Tibial artery (tissue), 4 donors: ENCODE data around the gene MYL6B.

Experiments used
- DNase-seq, 2 donors: peaks; one replicate each; pipeline ENCODE4 v3.0.0-alpha.2; 2019
- H3K27ac ChIP-seq, 2 donors: fragments of 200-600 bp; sonication (generic) in 1 of 2; 1 replicate in 1 of 2; 2 replicates in 1 of 2; pipeline ENCODE4 v1.5.1; 2018 to 2019; ENCODE audit warnings: mild to moderate bottlenecking in 1 of 2
- H3K27me3 ChIP-seq, 2 donors: fragments of 200-600 bp; sonication (generic) in 1 of 2; one replicate each; pipeline versions ENCODE4 v1.5.1 to v1.6.0; 2016 to 2019
- H3K36me3 ChIP-seq, 3 donors: fragments of 200-600 bp; sonication (generic) in 2 of 3; one replicate each; pipeline ENCODE4 v1.5.1; 2016 to 2019; ENCODE audit warnings: mild to moderate bottlenecking in 2 of 3
- H3K4me1 ChIP-seq, 4 donors: fragments of 200-600 bp; sonication (generic) in 2 of 4; 1 replicate in 3 of 4; 2 replicates in 1 of 4; pipeline ENCODE4 v1.5.1; 2016 to 2019
- H3K4me3 ChIP-seq, 2 donors: fragments of 200-600 bp; sonication (generic) in 1 of 2; 1 replicate in 1 of 2; 2 replicates in 1 of 2; pipeline ENCODE4 v1.5.1; 2018 to 2019; ENCODE audit warnings: mild to moderate bottlenecking in 2 of 2
- H3K9me3 ChIP-seq, 3 donors: fragments of 200-600 bp; sonication (generic) in 1 of 3; one replicate each; pipeline ENCODE4 v1.5.1; 2016 to 2019
- CTCF ChIP-seq, 2 experiments: fragments of 200-600 bp in 1 of 2; fragments of 450-650 bp in 1 of 2; IDR thresholded peaks; one replicate each; pipeline ENCODE4 v1.5.1; 2017 to 2019; ENCODE audit warnings: antibody characterized with exemption in 2 of 2, mild to moderate bottlenecking in 1 of 2, moderate library complexity in 1 of 2
- intact Hi-C: fragments of 100-400 bp; cut with DNase I; formaldehyde crosslinking; loops from one replicate; pipeline ENCODE4 v1.15.0; 2023; ENCODE audit warnings: low total_unique reads

MYL6B gene

GRCh38 chr12:56151672-56152131 is 685 bp upstream of the MYL6B start:
- no peaks in the 10 kb centered on the region for H3K27me3 ChIP-seq
- no peak for DNase-seq
- H3K9me3 ChIP-seq, result no peaks in the 10 kb centered on the region
- peak overlapping the region; percentile 80 to 88 for H3K27ac ChIP-seq
- H3K4me3 ChIP-seq, result peak overlapping the region; percentile 58 to 59
- peak; percentile 10 to 35 for TF ChIP-seq CTCF (IDR thresholded peaks at IDR 0.05)
- H3K36me3 ChIP-seq, result peaks cover 0 to 7% (median 0%) of the 10 kb centered on the region in 3 donors
- intact Hi-C loops, result no loop called here
- H3K4me1 ChIP-seq, result peaks cover 0 to 28% (median 20%) of the 10 kb centered on the region in 4 donors

- peaks cover 0 to 23% (median 17%) of the 10 kb centered on the region in 4 donors for H3K4me1 ChIP-seq
- H3K27me3 ChIP-seq, result no peaks in the 10 kb centered on the region
- intact Hi-C loops, result no loop called here
- no peaks in the 10 kb centered on the region for H3K9me3 ChIP-seq
- H3K27ac ChIP-seq, result peak overlapping the region; percentile 80 to 88
- H3K36me3 ChIP-seq, result peaks cover 0 to 7% (median 0%) of the 10 kb centered on the region in 3 donors
- TF ChIP-seq CTCF (IDR thresholded peaks at IDR 0.05), result no peak
- peak overlapping the region; percentile 58 to 59 for H3K4me3 ChIP-seq
- DNase-seq, result no peak
Observed at GRCh38 chr12:56152756-56153677, 630 bp downstream of the MYL6B start.

- TF ChIP-seq CTCF (IDR thresholded peaks at IDR 0.05), result no peak
- peaks cover 0 to 23% (median 17%) of the 10 kb centered on the region in 4 donors for H3K4me1 ChIP-seq
- intact Hi-C loops, result no loop called here
- no peak overlapping the region for H3K27ac ChIP-seq
- no peaks in the 10 kb centered on the region for H3K27me3 ChIP-seq
- H3K36me3 ChIP-seq, result peaks cover 0 to 7% (median 0%) of the 10 kb centered on the region in 3 donors
- no peak overlapping the region for H3K4me3 ChIP-seq
- DNase-seq, result no peak
- H3K9me3 ChIP-seq, result no peaks in the 10 kb centered on the region
Observed at GRCh38 chr12:56153678-56154065, 1.3 kb downstream of the MYL6B start.

- H3K27ac ChIP-seq, result no peak overlapping the region
Observed at GRCh38 chr12:56154246-56154771, 1.9 kb downstream of the MYL6B start.

GRCh38 chr12:56154818-56155217 is 2.4 kb downstream of the MYL6B start:
- Histone ChIP-seq H3K36me3 (peaks cover 6 to 15% (median 6%) of the 10 kb centered on the region in 3 donors), H3K4me3 (no peak overlapping the region), H3K9me3 (no peaks in the 10 kb centered on the region), H3K27me3 (no peaks in the 10 kb centered on the region), H3K4me1 (peaks cover 0 to 25% (median 18%) of the 10 kb centered on the region in 4 donors), H3K27ac (no peak overlapping the region)
- intact Hi-C loops, result no loop called here
- no peak for DNase-seq
- TF ChIP-seq CTCF (IDR thresholded peaks at IDR 0.05), result no peak

More at GRCh38 chr12:56154246-56154771, 1.9 kb downstream of the MYL6B start:
- H3K4me1 ChIP-seq, result peaks cover 0 to 23% (median 17%) of the 10 kb centered on the region in 4 donors
- intact Hi-C loops, result no loop called here
- no peak overlapping the region for H3K4me3 ChIP-seq
- no peak for DNase-seq
- H3K27me3 ChIP-seq, result no peaks in the 10 kb centered on the region
- TF ChIP-seq CTCF (IDR thresholded peaks at IDR 0.05), result no peak
- H3K36me3 ChIP-seq, result peaks cover under 1 to 10% (median 1%) of the 10 kb centered on the region in 3 donors
- no peaks in the 10 kb centered on the region for H3K9me3 ChIP-seq
